Esophagus squamous epithelium (tissue), 4 donors: ENCODE data around the gene BACH2.

ENCODE experiments used
- POLR2A ChIP-seq, 4 donors: fragments of 450-650 bp; IDR thresholded peaks; one replicate each; pipeline ENCODE4 v1.6.1; 2017; ENCODE audit warnings: antibody characterized with exemption in 4 of 4, mild to moderate bottlenecking in 4 of 4, moderate library complexity in 3 of 4
- TF ChIP-seq, protein P1 (sequence below), 6 experiments: fragments of 450-650 bp in 4 of 6; fragments of 200-600 bp in 2 of 6; sonication (generic) in 2 of 6; IDR thresholded peaks; one replicate each; pipeline ENCODE4 v1.5.1; 2016 to 2019; ENCODE audit warnings: antibody characterized with exemption in 6 of 6, mild to moderate bottlenecking in 4 of 6, moderate library complexity in 4 of 6

DNA sequence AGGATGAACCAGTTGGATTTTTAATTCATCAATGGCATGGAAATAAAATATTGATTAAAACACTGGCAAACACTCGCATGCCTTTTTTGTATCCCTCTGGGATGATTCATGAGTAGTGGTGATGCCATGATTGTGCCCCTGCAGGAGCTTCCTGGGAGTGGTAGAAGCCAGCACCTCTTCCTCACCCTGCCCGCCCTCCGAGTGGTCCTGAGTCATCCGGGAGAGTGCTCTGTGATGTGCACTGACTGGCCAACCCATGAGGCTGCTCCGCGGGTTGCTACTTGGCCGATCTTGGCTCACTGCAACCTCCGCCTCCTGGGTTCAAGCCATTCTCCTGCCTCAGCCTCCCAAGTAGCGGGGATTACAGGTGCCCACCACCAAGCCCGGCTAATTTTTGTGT lies 375.0 kb downstream of the BACH2 start:
- no peak for TF ChIP-seq POLR2A (IDR thresholded peaks at IDR 0.05)
- TF ChIP-seq, protein P1, sequence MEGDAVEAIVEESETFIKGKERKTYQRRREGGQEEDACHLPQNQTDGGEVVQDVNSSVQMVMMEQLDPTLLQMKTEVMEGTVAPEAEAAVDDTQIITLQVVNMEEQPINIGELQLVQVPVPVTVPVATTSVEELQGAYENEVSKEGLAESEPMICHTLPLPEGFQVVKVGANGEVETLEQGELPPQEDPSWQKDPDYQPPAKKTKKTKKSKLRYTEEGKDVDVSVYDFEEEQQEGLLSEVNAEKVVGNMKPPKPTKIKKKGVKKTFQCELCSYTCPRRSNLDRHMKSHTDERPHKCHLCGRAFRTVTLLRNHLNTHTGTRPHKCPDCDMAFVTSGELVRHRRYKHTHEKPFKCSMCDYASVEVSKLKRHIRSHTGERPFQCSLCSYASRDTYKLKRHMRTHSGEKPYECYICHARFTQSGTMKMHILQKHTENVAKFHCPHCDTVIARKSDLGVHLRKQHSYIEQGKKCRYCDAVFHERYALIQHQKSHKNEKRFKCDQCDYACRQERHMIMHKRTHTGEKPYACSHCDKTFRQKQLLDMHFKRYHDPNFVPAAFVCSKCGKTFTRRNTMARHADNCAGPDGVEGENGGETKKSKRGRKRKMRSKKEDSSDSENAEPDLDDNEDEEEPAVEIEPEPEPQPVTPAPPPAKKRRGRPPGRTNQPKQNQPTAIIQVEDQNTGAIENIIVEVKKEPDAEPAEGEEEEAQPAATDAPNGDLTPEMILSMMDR (IDR thresholded peaks at IDR 0.05) = no peak
